ENCODE data around the gene CEACAM19. TPM values are rescaled to one million over a fixed set of nuclear protein-coding genes. Genes with fewer than 3 reads are reported as not detected.

Gene CEACAM19
- total and polyA plus RNA-seq, 2 of the 13 experiments (the other 11 are each of a cell fraction or from before 2014, with no cell fraction given) = 1.3 to 4.0 TPM

- TF ChIP-seq STAG1 (CRISPR knock-in tag; IDR thresholded peaks at IDR 0.05) = no peak
- 0 out of 2 replicates have a peak, but pooled peaks have one; percentile 28 for TF ChIP-seq POLR2G (IDR thresholded peaks at IDR 0.05; ENCODE audit: low read depth, low read length)
- TF ChIP-seq ZNF350 (CRISPR knock-in tag; IDR thresholded peaks at IDR 0.05; ENCODE audit: borderline replicate concordance, low read depth) = no peak
- TF ChIP-seq ZNF550 (CRISPR knock-in tag; IDR thresholded peaks at IDR 0.05; ENCODE audit: borderline replicate concordance) = no peak
- no peak for TF ChIP-seq ZNF580 (CRISPR knock-in tag; IDR thresholded peaks at IDR 0.05; ENCODE audit: borderline replicate concordance, low read depth)
- TF ChIP-seq ZNF264 (CRISPR knock-in tag; IDR thresholded peaks at IDR 0.05) = no peak
- TF ChIP-seq ADNP (CRISPR knock-in tag; IDR thresholded peaks at IDR 0.05) = 0 out of 2 replicates have a peak, but pooled peaks have one; percentile 25
- no peak for TF ChIP-seq ZNF329 (CRISPR knock-in tag; IDR thresholded peaks at IDR 0.05; ENCODE audit: low read depth)
- no peak for TF ChIP-seq ZNF703 (CRISPR knock-in tag; IDR thresholded peaks at IDR 0.05; ENCODE audit: borderline replicate concordance)
- no peak for TF ChIP-seq ZFP41 (CRISPR knock-in tag; IDR thresholded peaks at IDR 0.05; ENCODE audit: borderline replicate concordance)
- TF ChIP-seq PRDM4 (CRISPR knock-in tag; IDR thresholded peaks at IDR 0.05; ENCODE audit: borderline replicate concordance) = no peak
- no peak for TF ChIP-seq HOXA9 (CRISPR knock-in tag; IDR thresholded peaks at IDR 0.05; ENCODE audit: borderline replicate concordance)
- no peak for TF ChIP-seq ZUFSP (CRISPR knock-in tag; IDR thresholded peaks at IDR 0.05; ENCODE audit: borderline replicate concordance)
- peak; percentile 16; the same call in 1 of the 2 replicates for TF ChIP-seq NR2F6 (IDR thresholded peaks at IDR 0.05)
- no peak for TF ChIP-seq NR2F6 (CRISPR knock-in tag; IDR thresholded peaks at IDR 0.05)
- no peak for TF ChIP-seq ZNF616 (CRISPR knock-in tag; IDR thresholded peaks at IDR 0.05; ENCODE audit: low read depth)
- peak; percentile 16; the same call in 1 of the 2 replicates for TF ChIP-seq SAP130 (CRISPR knock-in tag; IDR thresholded peaks at IDR 0.05; ENCODE audit: low read depth)
- TF ChIP-seq SYNCRIP (IDR thresholded peaks at IDR 0.05; ENCODE audit: insufficient read depth, low read depth, low read length) = no peak
- no peak for TF ChIP-seq AGO1 (IDR thresholded peaks at IDR 0.05; ENCODE audit: low read depth, low read length, poor library complexity, severe bottlenecking)
- no peak for TF ChIP-seq RORA (CRISPR knock-in tag; IDR thresholded peaks at IDR 0.05)
- no peak for TF ChIP-seq ZNF431 (CRISPR knock-in tag; IDR thresholded peaks at IDR 0.05; ENCODE audit: borderline replicate concordance, low read depth)
- TF ChIP-seq HIVEP1 (CRISPR knock-in tag; IDR thresholded peaks at IDR 0.05) = no peak
- TF ChIP-seq CREB3 (CRISPR knock-in tag; IDR thresholded peaks at IDR 0.05) = no peak
- TF ChIP-seq MLX (CRISPR knock-in tag; IDR thresholded peaks at IDR 0.05) = no peak
Observed at GRCh38 chr19:44722131-44723121, 51.1 kb downstream of the CEACAM19 start (continued).
